RKO (cell line): ENCODE results near the gene PLA2G4E.

Experiments used
- DNase-seq: peaks from one replicate; pipeline ENCODE4 v3.0.0-alpha.2; 2016; ENCODE audit warnings: low spot score

The PLA2G4E gene

GRCh38 chr15:41935566-41936020 is 85.2 kb downstream of the PLA2G4E start:
- no peak for DNase-seq

- no peak for DNase-seq
Observed at GRCh38 chr15:41934843-41935242, 86.0 kb downstream of the PLA2G4E start.

GRCh38 chr15:41933771-41934170 is 87.1 kb downstream of the PLA2G4E start:
- peak; percentile 20 for DNase-seq

- no peak for DNase-seq
Observed at GRCh38 chr15:41933326-41933725, 87.5 kb downstream of the PLA2G4E start.

DNA sequence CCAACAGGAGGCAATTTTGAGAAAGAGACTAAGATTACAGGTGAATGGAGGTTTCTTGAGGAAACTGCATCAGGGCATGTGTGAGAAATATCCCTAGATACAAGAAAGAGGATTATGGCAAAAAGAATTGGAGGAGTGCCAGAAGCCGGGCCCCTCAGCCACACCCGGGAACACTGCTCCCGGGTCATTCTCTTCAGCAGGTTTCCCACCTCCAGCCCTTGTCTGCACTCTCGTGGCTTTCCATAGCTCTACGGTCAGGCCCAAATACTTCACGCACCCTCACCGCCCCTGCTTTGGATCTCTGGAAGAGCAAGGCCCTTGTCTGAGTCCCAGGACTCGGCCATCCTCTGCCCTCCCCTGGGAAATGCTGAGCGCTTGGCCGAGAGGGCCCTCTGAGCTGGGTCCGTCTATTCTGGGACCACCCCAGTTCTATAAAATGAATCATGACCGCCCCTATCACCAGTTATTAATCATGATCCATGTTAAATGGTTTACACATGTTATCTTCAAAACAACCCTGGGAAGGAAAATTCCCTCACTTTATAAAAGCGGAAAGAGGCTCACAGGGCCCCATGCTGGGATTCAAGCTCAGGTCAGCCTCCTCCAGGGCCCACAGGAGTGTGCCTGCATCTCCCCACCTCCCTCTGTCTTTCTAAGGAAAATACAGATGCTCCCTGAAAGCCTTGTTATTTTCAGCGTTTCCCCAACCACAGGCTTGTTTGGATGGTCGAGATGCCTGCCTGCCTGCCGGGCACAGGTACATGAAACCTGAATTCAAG is 88.1 kb downstream of the PLA2G4E start:
- DNase-seq, result no peak

DNA sequence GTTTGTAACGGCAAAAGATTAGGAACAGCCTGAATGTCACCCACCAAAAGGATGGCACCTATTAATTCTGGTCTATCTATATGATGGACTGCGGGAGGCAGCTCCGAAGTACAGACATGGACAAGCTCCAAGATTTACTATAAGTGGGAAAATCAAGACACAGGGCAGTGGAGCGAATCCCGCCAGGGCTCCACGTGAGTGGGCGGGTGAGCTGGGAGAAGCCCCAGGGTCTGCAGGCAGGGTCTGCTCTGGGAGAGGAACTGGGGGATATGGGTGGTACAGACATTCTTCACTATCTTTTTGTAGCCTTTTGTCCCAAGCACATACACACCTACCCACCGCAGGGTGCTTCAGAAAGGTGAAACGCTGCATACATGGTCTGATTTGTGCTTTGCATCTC is 88.7 kb downstream of the PLA2G4E start:
- DNase-seq, result no peak
